ENCODE results near the gene HDC. TPM values are rescaled to one million over a fixed set of nuclear protein-coding genes. Genes with fewer than 3 reads are reported as not detected.

HDC gene
- not detected for polyA plus RNA-seq

DNA sequence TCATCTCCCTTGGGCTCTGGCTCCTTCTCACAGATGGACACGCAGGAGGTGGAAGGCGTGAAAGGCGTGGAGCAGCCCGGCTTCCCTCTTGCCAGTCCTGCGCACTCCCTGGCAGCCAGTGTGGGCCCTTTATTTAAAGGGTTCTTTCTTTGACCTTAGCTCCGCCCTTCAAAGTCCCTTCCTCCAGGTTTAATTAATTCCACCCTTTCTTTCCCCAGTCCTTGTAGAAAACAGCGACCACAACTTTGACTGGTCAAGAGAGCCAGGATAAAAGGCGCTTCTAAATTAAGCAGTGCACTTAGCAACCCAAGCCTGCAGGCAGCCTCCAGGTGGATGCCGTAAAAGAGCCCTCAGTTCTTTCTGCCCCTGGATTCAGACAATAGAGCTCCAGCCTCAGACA lies at the start of gene HDC:
Gene HDC, minus strand, starts transcription at position 107 of the 400 bp plus-strand sequence. Its CDS starts 103 bp downstream, at position 4.
- no peak within 1 kb of the TSS for H3K27ac Mint-ChIP-seq
- peaks cover 7% of the 10 kb centered on the region for H3K27me3 Mint-ChIP-seq
- H3K4me3 Mint-ChIP-seq, result no peak within 1 kb of the TSS
- peaks cover 1 to 10% (median 1%) of the 10 kb centered on the region in 3 donors for H3K4me1 Mint-ChIP-seq
- H3K9me3 Mint-ChIP-seq, result peaks cover 0 to 7% (median 5%) of the 10 kb centered on the region in 3 donors
- peaks cover 4% of the 10 kb centered on the region for H3K36me3 Mint-ChIP-seq

DNA sequence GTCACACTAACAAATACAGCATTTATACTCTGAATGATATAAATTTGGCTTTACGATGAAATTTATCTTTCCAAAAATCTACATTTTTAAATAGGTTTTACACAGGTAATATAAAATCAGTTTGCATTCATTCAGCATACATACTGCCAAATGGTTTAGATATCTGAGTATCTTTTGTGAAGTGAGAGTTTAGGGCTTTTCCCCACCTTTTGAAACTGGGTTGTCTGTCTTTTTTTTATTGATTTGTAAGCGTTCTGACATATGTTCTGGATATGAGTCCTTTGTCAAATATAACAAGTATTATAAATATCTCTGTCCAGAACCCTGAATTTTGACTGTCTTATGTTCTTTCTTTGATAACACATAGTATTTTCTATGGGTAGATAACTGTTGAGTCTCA lies 47.1 kb upstream of the HDC start:
- Mint-ChIP-seq H3K27me3 (no peaks in the 10 kb centered on the region), H3K27ac (no peak overlapping the region), H3K4me1 (peaks cover 2 to 11% (median 4%) of the 10 kb centered on the region in 3 donors), H3K4me3 (no peak overlapping the region), H3K36me3 (peaks cover 13% of the 10 kb centered on the region), H3K9me3 (peaks cover 3 to 11% (median 5%) of the 10 kb centered on the region in 3 donors)

DNA sequence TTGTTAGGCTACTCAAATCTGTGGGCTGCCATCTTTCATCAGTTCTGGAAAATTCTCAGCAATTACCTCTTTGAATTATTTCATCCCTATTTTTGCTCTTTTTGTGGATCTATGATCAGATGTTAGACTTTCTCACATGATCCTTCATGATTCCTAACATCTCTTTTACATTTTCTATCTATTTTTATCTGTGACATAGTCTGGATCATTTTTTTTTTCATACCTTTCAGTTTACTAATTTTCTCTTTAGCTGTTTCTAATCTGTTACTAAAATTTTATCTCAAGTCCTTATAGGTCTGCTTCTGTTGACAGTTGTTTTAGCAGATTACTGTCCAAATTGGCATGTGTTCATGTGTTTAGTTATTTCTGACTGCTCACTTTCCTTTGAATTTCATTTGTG lies 42.3 kb upstream of the HDC start:
- H3K4me1 Mint-ChIP-seq, result peaks cover 0 to 18% (median under 1%) of the 10 kb centered on the region in 3 donors
- no peak overlapping the region for H3K4me3 Mint-ChIP-seq
- no peaks in the 10 kb centered on the region for H3K27me3 Mint-ChIP-seq
- peaks cover 5 to 12% (median 7%) of the 10 kb centered on the region in 3 donors for H3K9me3 Mint-ChIP-seq
- no peak overlapping the region for H3K27ac Mint-ChIP-seq
- H3K36me3 Mint-ChIP-seq, result peaks cover 29% of the 10 kb centered on the region

- peaks cover 4 to 20% (median 6%) of the 10 kb centered on the region in 3 donors for H3K4me1 Mint-ChIP-seq
- H3K4me3 Mint-ChIP-seq, result no peak overlapping the region
- H3K27ac Mint-ChIP-seq, result no peak overlapping the region
- no peaks in the 10 kb centered on the region for H3K27me3 Mint-ChIP-seq
- H3K9me3 Mint-ChIP-seq, result peaks cover 5 to 12% (median 7%) of the 10 kb centered on the region in 3 donors
- peaks cover 33% of the 10 kb centered on the region for H3K36me3 Mint-ChIP-seq
Measured at GRCh38 chr15:50304836-50305235, 39.3 kb upstream of the HDC start.

DNA sequence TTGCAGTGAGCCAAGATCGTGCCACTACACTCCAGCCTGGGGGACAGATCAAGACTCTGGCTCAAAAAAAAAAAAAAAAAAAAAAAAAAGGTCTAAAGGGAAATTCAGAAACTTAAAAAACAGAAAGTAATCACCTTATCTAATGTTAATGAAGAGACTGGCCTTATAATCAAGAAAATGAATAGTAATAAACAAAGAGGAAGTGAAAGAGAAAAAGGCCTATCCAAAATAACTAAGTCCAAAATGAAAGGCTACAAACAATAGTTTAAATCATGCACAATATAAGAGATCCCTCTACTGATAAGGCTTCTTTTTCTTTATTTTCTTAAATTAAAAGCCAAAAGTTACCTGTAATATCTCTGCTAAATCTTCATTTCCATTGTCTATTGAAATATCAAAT lies 37.1 kb upstream of the HDC start:
- peaks cover 20% of the 10 kb centered on the region for H3K36me3 Mint-ChIP-seq
- peak overlapping the region; percentile 2 to 57 (median 12) for H3K27ac Mint-ChIP-seq
- H3K9me3 Mint-ChIP-seq, result peaks cover 0 to 4% (median under 1%) of the 10 kb centered on the region in 3 donors
- peaks cover 4 to 17% (median 6%) of the 10 kb centered on the region in 3 donors for H3K4me1 Mint-ChIP-seq
- H3K27me3 Mint-ChIP-seq, result no peaks in the 10 kb centered on the region
- H3K4me3 Mint-ChIP-seq, result no peak overlapping the region

GRCh38 chr15:50298340-50298739 lies 32.8 kb upstream of the HDC start:
- H3K27me3 Mint-ChIP-seq, result no peaks in the 10 kb centered on the region
- no peaks in the 10 kb centered on the region for H3K9me3 Mint-ChIP-seq
- no peak overlapping the region for H3K4me3 Mint-ChIP-seq
- peaks cover 4 to 17% (median 6%) of the 10 kb centered on the region in 3 donors for H3K4me1 Mint-ChIP-seq
- no peak overlapping the region for H3K27ac Mint-ChIP-seq
- H3K36me3 Mint-ChIP-seq, result peaks cover 9% of the 10 kb centered on the region

GRCh38 chr15:50295966-50296365 lies 30.4 kb upstream of the HDC start:
- Mint-ChIP-seq H3K4me1 (peaks cover 0 to 5% (median 0%) of the 10 kb centered on the region in 3 donors), H3K4me3 (no peak overlapping the region), H3K36me3 (peaks cover 4% of the 10 kb centered on the region), H3K27me3 (no peaks in the 10 kb centered on the region), H3K27ac (no peak overlapping the region), H3K9me3 (no peaks in the 10 kb centered on the region)

- H3K4me1 Mint-ChIP-seq, result no peaks in the 10 kb centered on the region
- no peaks in the 10 kb centered on the region for H3K27me3 Mint-ChIP-seq
- no peak overlapping the region for H3K27ac Mint-ChIP-seq
- H3K9me3 Mint-ChIP-seq, result no peaks in the 10 kb centered on the region
- H3K36me3 Mint-ChIP-seq, result peaks cover 10% of the 10 kb centered on the region
- H3K4me3 Mint-ChIP-seq, result no peak overlapping the region
Measured at GRCh38 chr15:50289749-50290148, 24.2 kb upstream of the HDC start.

GRCh38 chr15:50287324-50288116 lies 22.0 kb upstream of the HDC start:
- Mint-ChIP-seq H3K4me3 (no peak overlapping the region), H3K27me3 (no peaks in the 10 kb centered on the region), H3K36me3 (peaks cover 12% of the 10 kb centered on the region), H3K4me1 (no peaks in the 10 kb centered on the region), H3K27ac (no peak overlapping the region), H3K9me3 (no peaks in the 10 kb centered on the region)

DNA sequence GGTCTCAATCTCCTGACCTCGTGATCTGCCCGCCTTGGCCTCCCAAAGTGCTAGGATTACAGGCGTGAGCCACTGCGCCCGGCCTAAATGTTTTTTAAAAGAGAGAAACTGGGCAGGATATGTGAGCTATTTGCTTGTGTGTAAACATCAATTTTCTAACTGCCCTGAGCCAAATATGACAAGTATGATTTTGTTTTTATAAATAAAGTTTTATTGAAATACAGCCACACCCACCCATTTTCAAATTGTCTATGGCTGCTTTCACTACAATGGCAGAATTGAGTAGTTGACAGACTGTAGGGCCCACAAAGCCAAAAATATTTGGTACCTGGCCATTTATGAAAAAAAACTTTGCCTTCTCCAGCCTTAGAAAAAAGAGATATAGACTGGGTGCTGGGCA lies 15.9 kb upstream of the HDC start:
- no peak overlapping the region for H3K27ac Mint-ChIP-seq
- H3K27me3 Mint-ChIP-seq, result no peaks in the 10 kb centered on the region
- no peaks in the 10 kb centered on the region for H3K4me1 Mint-ChIP-seq
- H3K4me3 Mint-ChIP-seq, result no peak overlapping the region
- no peaks in the 10 kb centered on the region for H3K9me3 Mint-ChIP-seq
- H3K36me3 Mint-ChIP-seq, result peaks cover 9% of the 10 kb centered on the region

DNA sequence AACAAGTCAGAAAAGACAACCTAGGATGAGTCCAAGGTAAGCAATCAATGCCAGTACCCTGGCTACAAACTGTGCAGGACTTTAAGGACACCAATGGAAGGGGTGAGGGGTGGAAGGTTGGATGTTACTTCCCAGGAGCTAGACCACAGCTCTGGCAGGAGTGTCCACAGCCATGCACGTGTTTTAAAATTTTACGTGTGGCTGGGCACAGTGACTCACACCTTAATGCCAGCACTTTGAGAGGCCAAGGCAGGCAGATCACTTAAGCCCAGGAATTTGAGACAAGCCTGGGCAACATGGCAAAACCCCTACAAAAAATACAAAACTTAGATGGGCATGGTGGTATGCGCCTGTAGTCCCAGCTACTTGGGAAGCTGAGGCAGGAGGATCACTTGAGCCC lies 14.7 kb upstream of the HDC start:
- H3K27ac Mint-ChIP-seq, result no peak overlapping the region
- no peaks in the 10 kb centered on the region for H3K9me3 Mint-ChIP-seq
- H3K27me3 Mint-ChIP-seq, result no peaks in the 10 kb centered on the region

DNA sequence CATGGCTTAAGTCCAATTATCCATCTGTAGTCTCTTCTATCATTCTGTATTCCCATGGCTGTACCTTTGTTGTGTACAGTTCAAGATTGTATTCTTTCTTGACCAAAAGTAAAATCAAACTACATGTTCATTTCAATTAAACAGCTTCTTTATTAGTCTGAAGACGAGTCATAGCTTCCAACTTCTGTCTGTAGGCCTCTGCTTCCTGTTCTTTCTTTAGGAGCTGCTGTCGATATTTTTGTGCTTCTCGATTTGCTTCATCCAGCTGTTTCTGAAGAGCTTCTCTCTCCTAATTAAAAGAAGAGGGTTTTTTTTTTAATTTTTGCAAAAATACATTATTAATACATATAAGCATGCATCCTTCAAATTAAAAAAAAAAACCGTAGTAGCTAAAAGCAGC lies 13.0 kb upstream of the HDC start:
- Mint-ChIP-seq H3K4me1 (no peaks in the 10 kb centered on the region), H3K36me3 (peaks cover 3% of the 10 kb centered on the region), H3K27ac (no peak overlapping the region), H3K9me3 (no peaks in the 10 kb centered on the region), H3K4me3 (no peak overlapping the region), H3K27me3 (no peaks in the 10 kb centered on the region)

More for the DNA sequence above, 14.7 kb upstream of the HDC start:
- Mint-ChIP-seq H3K4me3 (no peak overlapping the region), H3K36me3 (peaks cover 9% of the 10 kb centered on the region), H3K4me1 (no peaks in the 10 kb centered on the region)

DNA sequence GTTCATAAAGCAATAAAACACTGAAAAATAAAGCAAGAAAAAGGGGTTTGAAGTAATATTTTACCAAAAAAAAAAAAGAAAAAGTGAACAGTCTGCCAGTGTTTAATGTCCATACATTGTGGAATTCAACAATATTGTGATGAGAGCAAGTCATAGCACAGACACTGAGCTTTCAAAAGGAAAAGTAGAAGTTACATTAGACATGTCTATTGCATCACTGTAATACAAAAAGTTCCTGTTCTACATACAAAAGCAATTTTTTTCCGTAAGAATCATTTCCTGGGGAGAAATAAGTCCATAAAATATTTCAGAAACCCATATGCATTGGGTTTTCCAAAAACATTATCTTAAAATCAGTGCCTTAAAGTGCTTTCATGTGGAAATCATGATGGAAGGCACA lies 11.8 kb upstream of the HDC start:
- Mint-ChIP-seq H3K9me3 (no peaks in the 10 kb centered on the region), H3K27ac (no peak overlapping the region), H3K4me1 (no peaks in the 10 kb centered on the region)

GRCh38 chr15:50275908-50276307 lies 10.4 kb upstream of the HDC start:
- no peaks in the 10 kb centered on the region for H3K27me3 Mint-ChIP-seq
- no peaks in the 10 kb centered on the region for H3K4me1 Mint-ChIP-seq
- H3K36me3 Mint-ChIP-seq, result peaks cover 3% of the 10 kb centered on the region
- H3K4me3 Mint-ChIP-seq, result no peak overlapping the region
- H3K9me3 Mint-ChIP-seq, result no peaks in the 10 kb centered on the region
- no peak overlapping the region for H3K27ac Mint-ChIP-seq

More for the DNA sequence above, 11.8 kb upstream of the HDC start:
- H3K36me3 Mint-ChIP-seq, result peaks cover 3% of the 10 kb centered on the region
- H3K4me3 Mint-ChIP-seq, result no peak overlapping the region
- H3K27me3 Mint-ChIP-seq, result no peaks in the 10 kb centered on the region

DNA sequence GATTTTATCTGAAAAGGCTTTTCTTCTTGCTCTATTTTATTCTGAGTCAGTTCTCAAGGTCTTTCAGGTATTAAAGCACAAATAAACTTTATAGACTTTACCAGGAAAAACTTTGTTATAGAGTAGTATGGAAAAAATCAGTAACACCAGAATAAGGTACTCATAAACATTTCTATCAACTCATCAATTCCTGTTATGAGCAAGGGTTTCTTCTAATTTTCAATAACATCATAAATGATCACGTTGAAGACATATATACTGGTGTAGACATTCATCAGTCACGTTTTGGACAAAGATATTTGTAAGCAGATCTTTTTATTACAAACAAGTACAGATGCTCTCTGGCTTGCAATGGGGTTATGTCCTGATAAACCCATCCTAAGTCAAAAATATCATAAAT lies 9.6 kb upstream of the HDC start:
- Mint-ChIP-seq H3K4me1 (no peaks in the 10 kb centered on the region), H3K36me3 (peaks cover 3% of the 10 kb centered on the region), H3K27ac (peak overlapping the region in 1 of 3 donors; percentile 4), H3K9me3 (no peaks in the 10 kb centered on the region), H3K4me3 (no peak overlapping the region), H3K27me3 (no peaks in the 10 kb centered on the region)

- Mint-ChIP-seq H3K4me3 (no peak overlapping the region), H3K36me3 (peaks cover 4% of the 10 kb centered on the region), H3K27ac (no peak overlapping the region), H3K9me3 (peaks cover 0 to 7% (median 5%) of the 10 kb centered on the region in 3 donors), H3K4me1 (peaks cover 0 to 8% (median 0%) of the 10 kb centered on the region in 3 donors), H3K27me3 (peaks cover 5% of the 10 kb centered on the region)
Measured at GRCh38 chr15:50267577-50267976, 2.1 kb upstream of the HDC start.
